ENCODE data around the gene ARHGAP19.

Gene ARHGAP19

DNA sequence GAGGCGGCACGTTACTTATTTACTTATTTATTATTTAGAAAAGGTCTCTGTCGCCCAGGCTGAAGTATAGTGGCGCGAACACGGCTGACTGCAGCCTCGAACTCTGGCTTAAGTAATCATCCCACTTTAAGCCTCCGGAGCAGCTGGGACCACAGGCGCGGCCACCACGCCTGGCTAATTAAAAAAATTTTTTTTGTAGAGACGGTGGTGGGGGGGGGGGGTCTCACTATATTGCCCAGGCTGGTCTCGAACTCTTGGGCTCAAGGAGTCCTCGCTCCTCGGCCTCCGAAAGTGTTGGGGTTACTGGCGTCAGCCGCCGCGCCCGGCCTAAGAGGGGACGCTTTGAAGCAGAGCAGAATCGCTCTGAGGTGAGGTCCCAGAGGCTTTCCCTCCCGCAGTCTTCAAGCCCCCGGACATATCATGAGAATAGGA, 42.8 kb upstream of the ARHGAP19 start:
- TF ChIP-seq, protein P1, sequence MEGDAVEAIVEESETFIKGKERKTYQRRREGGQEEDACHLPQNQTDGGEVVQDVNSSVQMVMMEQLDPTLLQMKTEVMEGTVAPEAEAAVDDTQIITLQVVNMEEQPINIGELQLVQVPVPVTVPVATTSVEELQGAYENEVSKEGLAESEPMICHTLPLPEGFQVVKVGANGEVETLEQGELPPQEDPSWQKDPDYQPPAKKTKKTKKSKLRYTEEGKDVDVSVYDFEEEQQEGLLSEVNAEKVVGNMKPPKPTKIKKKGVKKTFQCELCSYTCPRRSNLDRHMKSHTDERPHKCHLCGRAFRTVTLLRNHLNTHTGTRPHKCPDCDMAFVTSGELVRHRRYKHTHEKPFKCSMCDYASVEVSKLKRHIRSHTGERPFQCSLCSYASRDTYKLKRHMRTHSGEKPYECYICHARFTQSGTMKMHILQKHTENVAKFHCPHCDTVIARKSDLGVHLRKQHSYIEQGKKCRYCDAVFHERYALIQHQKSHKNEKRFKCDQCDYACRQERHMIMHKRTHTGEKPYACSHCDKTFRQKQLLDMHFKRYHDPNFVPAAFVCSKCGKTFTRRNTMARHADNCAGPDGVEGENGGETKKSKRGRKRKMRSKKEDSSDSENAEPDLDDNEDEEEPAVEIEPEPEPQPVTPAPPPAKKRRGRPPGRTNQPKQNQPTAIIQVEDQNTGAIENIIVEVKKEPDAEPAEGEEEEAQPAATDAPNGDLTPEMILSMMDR (IDR thresholded peaks at IDR 0.05; ENCODE audit: control insufficient read depth, insufficient read depth, low read depth, low read length, missing control alignments): no peak
- DNase-seq (ENCODE audit: low read depth): no peak
- peak overlapping the region; percentile 76 for H3K4me3 ChIP-seq (ENCODE audit: control insufficient read depth, low read depth, low read length)

GRCh38 chr10:97334370-97335175, 42.1 kb upstream of the ARHGAP19 start, which contains the start of gene FRAT2:
TSS of gene FRAT2 (minus strand) at chr10:97334729. CDS start at chr10:97334572, 157 bp downstream.
- peak within 1 kb of the TSS; percentile 76 for H3K4me3 ChIP-seq (ENCODE audit: control insufficient read depth, low read depth, low read length)
- TF ChIP-seq, protein P1 (IDR thresholded peaks at IDR 0.05; ENCODE audit: control insufficient read depth, insufficient read depth, low read depth, low read length, missing control alignments): no peak
- DNase-seq (ENCODE audit: low read depth): peak; percentile 62

DNA sequence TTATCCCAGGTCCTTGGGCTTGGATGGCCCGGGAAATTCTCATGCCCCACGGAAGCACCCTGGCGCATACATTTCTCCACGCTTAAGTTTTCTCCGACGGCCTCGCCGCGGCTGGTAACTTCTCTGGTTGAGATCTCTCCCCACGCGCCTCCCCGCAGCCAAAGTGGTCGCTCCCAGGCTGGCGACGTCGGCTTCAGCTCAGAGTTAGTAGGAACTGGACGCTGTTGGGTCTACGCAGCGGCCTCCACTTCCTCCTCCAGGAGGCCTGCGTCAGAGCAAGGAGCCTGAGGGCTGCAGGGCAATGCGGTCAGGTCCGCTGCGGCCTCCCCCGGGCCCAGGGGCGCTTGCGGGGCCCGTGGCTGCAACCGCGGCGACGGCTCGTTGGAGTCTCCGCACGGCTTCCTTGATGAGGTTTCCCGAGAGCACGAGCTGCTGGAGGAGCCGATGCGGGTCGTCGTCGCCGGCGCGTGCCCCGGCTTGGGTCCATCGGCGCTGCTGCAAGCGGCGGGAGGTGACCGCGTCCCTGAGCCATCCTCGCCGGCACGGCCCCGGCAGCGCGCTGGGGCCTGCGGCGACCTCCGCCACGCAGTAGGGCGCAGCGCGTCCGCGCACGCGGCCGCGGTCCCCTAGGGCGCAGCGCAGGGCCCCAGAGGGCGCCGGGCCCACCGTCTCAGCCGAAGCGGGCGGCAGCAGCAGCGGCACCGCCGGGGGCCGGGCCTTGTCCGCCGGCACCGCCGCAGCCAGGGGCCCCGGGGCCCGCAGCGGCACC, 41.3 kb upstream of the ARHGAP19 start:
- TF ChIP-seq, protein P1 (IDR thresholded peaks at IDR 0.05; ENCODE audit: control insufficient read depth, insufficient read depth, low read depth, low read length, missing control alignments): no peak
- no peak for DNase-seq (ENCODE audit: low read depth)
- H3K4me3 ChIP-seq (ENCODE audit: control insufficient read depth, low read depth, low read length): peak overlapping the region; percentile 76

- no peak for DNase-seq (ENCODE audit: low read depth)
- peak overlapping the region; percentile 64 for H3K4me3 ChIP-seq (ENCODE audit: control insufficient read depth, low read depth, low read length)
- TF ChIP-seq, protein P1 (IDR thresholded peaks at IDR 0.05; ENCODE audit: control insufficient read depth, insufficient read depth, low read depth, low read length, missing control alignments): peak; percentile 11
Observed at GRCh38 chr10:97333351-97333600, 40.8 kb upstream of the ARHGAP19 start.

GRCh38 chr10:97332591-97333350, 40.3 kb upstream of the ARHGAP19 start:
- TF ChIP-seq, protein P1 (IDR thresholded peaks at IDR 0.05; ENCODE audit: control insufficient read depth, insufficient read depth, low read depth, low read length, missing control alignments): peak; percentile 62
- peak overlapping the region; percentile 64 for H3K4me3 ChIP-seq (ENCODE audit: control insufficient read depth, low read depth, low read length)
- peak; percentile 76 for DNase-seq (ENCODE audit: low read depth)

DNA sequence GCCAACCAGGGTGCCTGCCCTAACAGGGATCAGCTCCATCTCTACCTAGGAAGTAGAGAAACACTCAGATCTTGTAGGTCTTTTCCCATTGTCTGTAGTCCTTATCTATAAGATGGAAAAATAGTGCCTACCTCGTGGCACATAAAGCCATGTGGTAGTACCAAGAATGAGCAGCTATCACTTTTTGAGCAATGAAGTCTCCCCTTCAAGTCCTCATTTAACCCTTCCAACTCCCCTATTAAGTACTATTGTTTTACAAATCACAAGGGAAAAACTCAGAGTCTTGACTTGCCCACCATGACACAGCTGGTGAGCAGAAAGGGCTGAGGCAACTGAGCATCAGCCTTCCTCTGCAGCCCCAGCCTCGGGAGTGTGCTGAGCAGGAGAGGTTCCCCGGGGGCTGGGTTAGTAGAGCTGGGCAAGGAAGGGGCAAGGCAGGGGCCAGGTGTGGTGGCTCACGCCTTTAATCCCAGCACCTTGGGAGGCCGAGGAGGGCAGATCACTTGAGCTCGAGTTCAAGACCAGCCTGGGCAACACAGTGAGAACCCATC, 38.8 kb upstream of the ARHGAP19 start:
- no peak overlapping the region for H3K4me3 ChIP-seq (ENCODE audit: control insufficient read depth, low read depth, low read length)

More for the DNA sequence above, 38.8 kb upstream of the ARHGAP19 start:
- no peak for DNase-seq (ENCODE audit: low read depth)
- TF ChIP-seq, protein P1 (IDR thresholded peaks at IDR 0.05; ENCODE audit: control insufficient read depth, insufficient read depth, low read depth, low read length, missing control alignments): no peak
